Activated T-helper 9 cell treated with anti-CD3 and anti-CD28 coated beads, Interleukin-2, amount 50 U/mL, for 16 hours (primary cell): Measurements from ENCODE around the gene BBS12.

Experiments
- DNase-seq: peaks from one replicate; pipeline ENCODE4 v3.0.0-alpha.2; 2020; ENCODE audit warnings: low read depth

The BBS12 gene

DNA sequence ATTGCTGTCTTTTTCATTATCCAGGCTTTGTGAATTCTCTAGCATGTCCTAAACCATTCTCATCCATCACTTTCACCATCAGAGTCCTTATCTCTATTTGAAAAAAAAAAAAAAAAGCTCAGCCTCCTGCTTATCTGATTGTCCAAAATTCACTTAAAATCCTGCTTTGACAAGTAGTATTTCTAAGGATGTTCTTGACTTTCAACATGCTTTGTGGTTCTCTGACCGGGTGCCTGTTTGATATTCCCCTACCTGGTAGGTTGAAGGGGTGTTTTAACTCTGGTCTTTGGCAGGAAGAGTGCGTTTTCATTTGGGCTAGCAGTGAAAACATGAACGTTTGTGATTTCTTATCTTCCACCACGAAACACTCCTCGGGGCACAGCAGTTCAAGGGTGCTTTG lies 17.3 kb upstream of the BBS12 start:
- no peak for DNase-seq

DNA sequence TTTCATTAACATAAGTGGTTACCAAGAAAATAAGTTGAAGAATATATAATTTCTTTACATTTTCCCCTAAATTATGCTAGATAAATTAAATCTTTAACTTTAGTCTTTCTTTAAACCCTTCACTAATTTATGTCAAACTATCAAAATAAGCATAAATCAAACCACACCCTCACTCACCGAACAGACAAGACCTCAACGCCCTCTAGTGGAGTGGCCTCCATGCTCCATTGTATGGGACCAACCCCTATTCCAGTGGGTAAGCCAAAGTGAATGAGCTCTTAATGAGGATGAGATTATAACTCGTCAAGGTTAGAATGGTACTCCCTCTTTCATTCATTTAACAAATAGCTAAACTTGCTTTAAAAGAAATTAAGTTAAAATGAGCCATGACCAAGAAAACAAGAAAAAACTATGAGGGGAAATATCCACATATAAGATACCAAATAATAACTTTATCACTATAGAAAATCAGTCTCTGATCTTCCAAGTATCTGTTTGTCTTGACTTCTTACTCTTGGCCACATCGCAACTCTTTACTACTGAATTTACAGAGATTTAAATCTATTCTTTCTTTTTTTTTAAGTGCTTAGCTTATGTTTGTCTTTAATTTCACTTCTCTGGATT lies 15.6 kb upstream of the BBS12 start:
- DNase-seq, result peak; percentile 60

DNA sequence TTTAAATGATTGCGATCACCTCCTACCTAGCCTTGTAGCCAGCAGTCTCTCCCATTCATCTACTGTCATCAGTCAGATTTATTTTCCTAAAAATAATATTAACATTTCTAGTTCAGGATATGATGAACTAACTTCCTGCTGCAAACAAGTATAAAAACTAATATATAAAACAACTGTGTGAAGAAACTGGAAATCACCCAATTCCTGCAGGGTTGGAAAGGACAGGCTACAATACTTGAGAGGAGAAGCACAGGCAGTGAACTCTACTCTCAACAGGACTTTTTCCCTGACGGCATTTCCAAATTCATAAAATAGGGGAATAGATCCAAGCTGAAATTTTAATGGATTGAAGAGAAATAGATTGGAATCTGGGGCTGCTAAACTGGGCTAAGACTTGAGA lies 14.2 kb upstream of the BBS12 start:
- DNase-seq, result no peak

DNA sequence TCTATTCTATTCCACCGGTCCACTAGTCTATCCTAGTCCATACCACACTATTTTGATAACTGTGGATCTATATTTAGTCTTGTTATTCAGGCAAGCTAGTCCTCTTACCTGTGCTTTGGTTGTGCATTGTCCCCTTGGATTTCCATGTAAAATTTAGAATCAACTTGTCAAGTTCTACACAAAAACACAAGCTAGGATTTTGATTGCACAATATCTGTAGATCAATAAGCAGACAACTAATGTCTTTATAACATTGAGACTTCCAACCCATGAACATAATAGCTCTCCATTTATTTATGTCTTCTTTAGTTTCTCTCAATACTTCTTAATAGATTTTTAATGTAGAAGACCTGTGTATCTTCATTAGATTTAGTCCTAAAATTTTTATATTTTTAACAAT lies 10.2 kb upstream of the BBS12 start:
- no peak for DNase-seq

DNA sequence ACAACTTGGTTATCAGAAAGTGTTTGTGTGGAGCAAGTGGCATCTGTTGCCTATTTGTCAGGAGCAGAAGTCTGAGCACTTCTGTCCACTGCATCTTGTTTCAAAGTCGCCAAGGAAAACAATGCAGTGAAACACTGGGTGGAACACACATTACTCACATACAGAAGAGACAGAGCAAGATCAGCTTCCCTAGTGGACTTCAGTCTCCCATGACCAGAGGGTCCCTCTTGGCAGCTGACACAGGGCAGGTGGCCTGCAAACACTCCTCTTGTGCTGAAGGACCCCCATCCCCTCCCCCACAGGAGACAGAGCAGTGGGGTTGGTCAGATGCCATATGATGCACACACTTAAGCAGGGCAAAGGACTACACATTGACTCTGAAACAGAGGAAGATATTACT lies 3.6 kb upstream of the BBS12 start:
- DNase-seq, result no peak

DNA sequence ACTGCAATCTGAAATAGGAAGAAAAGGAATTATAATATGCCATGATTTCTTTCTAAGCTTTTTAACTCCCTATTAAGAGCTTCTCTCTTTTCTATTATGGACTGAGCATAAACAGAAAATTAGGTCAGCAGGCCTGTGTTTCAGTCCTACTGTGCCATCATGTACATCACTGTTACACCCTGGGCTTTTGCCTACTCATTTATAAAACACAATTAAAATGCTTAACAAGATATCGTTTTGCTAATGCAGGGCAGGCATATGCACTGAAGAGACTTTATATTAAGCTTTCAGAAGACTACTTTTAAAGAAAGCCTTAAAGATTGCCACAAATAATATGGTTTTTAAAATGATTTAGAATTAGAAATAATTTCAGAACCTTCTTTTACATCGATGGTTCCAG lies 828 bp upstream of the BBS12 start:
- no peak for DNase-seq

DNA sequence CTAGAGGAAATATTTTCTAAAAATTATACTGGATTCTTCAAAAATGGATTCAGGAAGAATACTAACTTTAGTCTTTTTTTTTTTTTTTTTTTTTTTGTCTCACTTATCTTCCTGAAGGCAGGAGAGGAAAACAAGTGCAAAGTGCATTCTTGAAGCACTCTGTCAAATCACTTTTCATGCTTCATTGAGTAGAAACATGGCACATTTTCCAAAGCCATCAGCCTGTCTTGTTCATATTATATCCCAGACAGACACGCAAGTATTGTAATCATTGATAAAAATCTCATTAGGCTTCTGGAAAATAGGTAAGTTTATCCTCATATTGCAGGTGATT lies 1.2 kb downstream of the BBS12 start:
- DNase-seq, result no peak

DNA sequence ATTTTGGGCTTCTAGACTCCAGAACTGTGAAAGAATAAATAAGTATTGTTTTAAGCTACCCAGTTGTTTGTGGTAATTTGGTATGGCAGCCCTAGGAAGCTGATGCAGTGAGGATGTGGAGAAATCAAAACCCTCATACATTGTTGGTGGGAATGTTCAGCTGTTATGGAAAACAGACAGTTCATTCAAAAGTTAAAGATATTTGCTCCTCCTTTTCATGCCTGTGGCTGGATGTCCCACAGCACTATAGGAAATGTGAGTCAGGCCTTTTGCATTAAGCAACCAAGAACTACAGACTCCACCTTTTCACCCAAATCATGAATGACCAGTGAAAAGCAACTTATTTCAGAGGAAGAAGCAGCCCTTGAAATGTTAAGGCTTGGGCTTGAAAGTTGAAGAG lies 6.7 kb downstream of the BBS12 start:
- no peak for DNase-seq

DNA sequence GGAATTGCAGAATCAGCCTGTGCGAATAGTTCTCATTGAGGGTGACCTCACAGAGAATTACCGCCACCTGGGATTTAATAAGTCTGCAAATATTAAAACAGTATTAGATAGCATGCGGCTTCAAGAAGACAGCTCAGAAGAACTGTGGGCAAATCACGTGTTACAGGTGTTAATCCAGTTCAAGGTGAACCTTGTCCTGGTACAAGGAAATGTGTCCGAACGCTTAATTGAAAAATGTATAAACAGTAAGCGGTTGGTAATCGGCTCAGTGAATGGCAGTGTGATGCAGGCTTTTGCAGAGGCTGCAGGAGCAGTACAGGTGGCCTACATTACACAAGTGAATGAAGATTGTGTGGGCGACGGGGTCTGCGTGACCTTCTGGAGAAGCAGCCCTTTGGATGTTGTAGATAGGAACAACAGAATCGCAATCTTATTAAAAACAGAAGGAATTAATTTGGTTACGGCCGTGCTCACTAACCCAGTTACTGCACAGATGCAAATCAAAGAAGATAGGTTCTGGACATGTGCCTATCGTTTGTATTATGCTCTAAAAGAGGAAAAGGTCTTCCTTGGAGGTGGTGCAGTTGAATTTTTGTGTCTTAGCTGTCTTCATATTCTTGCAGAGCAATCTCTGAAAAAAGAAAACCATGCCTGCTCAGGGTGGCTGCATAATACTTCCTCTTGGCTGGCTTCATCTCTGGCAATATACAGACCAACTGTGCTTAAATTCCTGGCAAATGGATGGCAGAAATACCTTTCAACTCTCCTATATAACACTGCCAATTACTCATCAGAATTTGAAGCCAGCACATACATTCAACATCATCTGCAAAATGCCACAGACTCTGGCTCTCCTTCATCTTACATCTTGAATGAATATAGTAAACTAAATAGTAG lies 10.7 kb downstream of the BBS12 start:
- no peak for DNase-seq

DNA sequence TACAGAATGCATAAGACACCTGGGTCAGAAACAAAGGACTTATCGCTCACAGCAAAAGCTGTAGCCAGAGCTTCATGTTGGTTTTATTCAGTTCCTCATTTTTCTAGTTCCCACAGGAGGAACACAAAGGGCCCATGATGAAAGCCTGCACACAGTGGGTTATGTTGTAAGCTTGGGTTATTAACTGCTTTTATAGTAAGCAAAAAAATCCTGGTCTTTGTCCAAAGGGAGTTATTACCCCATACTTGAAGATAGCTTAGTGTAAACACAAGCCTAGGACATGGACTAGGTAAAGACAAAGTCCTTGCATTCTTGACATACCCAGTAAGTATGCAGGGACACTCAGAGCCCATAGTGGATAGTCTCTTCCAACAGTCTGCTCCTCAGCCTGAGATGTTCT lies 11.7 kb downstream of the BBS12 start:
- DNase-seq, result no peak

DNA sequence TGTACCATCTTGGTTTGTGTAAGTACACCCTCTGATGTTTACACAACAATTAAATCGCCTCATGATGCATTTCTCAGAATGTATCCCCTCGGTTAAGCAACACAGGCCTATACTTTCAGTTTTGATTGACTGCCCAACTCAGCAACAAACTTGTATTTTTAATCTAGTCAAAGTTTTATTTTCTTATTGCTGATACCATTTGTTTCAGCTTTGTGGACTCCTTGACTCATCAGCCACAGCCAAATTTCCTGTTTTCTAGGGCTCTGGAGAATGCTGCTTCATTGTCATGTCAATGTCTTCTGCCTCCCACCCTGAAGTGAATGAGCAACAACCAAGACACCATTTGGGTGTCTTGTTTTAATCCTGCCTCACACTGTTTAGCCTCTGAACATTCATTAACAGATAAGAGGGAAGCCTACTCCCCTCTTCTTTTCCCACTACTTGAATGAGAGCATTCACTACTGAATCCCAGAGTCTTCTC lies 14.0 kb downstream of the BBS12 start:
- DNase-seq, result no peak

DNA sequence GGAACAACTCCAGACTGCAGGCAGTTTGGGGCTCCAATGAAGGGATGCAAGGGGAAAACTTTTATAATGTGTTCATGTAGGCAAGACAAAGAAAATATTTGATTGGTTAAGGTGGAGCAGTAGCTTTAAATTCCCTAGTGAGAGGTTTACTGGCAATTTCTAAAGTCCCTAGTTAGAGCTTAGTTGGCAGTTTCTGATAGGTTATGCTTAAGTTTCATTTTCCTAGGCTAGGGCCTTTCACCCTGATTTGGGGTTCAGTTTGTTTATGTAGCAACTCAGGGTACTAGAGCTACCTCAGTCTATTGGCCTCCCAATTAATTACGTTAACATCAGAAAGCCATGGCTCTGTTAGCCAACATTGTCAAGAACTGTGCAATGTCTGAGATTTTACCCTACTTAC lies 14.6 kb downstream of the BBS12 start:
- DNase-seq, result no peak

DNA sequence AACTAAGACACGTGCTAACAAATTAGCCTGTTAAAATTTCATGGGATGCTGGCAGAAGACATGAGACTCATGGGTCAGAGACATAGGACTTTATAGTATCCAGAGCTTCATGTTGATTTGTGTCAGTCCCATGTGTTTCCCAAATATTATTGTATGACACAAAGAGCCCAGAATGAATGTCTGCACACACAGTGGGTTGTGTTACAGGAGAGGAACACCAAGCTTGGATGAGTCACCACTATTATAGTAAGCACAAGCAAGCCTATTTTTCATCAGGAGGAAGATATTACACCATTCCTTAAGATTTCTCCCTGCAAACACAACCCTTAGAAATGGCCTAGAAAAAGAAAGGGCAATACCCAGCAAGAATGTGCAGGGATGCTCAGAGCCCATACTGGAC lies 15.4 kb downstream of the BBS12 start:
- no peak for DNase-seq

DNA sequence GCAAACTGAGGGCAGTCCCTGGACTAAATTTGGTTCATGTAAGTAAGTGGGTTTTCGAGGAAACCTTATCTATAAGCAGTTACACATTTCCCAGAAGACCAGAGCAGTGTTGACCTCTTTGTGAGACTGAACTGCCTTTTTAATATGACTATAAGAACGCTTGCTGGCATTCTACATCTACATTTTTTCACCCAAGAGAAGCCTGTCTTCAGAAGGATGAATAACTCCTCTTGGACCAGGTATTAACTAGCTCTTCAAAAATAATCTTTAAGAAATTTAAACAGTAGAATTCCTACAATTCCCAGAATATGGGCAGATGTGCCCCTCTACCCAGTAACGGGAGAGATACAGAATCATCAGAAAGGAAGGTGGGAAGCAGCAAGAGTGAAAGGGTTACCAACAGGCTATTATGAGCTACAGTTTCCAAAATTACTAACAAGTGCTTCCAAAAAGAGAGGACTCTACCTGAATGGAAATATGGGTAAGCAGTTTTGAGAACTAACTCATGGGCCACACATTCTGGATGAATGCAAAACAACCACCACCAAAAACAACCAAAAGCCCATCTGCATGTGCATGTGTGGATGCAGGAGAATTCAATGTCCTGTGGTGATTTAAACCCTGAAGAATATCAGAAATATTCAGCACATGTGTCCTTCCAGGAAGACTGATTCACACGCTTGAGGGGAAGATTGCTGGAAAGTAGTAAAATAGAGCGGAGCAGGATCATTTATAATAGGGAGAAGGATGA lies 17.4 kb downstream of the BBS12 start:
- no peak for DNase-seq

DNA sequence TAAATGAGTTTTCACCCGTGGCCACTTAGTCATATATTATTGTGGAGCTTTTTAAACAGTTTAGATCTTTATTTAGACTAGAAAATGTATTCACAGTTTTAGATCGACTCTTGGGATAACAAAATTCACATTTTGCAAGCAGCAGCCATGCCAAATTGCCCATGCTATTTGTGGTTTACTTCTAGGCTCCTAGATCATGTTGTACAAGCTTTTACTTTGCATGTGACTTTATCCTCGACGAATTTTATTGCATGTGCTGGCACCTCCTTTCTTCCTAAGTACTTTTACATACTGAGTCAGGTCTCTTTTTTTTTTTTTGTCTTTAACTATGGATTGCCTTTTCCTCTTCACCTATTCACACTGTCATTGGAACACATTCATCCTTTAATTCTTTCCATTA lies 23.2 kb downstream of the BBS12 start:
- no peak for DNase-seq

DNA sequence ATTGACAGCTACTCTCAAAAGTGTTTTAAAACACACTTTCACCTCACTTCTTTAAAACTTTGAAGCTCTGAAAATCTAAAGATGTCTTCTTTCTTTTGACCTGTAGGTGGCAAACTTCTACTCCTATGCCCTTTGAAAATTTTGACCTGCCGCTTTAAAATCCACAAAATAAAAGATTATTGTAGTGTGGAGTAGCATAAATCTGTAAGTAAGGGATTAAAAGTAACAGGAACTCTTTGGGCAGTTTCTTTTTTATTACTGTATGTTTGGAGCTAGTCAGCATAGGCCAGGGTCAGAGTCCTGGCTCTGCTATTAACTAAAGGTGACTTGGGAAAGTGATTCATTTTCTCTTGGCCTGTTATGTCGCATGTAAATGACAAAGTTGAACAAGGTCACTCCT lies 25.5 kb downstream of the BBS12 start:
- DNase-seq, result no peak

DNA sequence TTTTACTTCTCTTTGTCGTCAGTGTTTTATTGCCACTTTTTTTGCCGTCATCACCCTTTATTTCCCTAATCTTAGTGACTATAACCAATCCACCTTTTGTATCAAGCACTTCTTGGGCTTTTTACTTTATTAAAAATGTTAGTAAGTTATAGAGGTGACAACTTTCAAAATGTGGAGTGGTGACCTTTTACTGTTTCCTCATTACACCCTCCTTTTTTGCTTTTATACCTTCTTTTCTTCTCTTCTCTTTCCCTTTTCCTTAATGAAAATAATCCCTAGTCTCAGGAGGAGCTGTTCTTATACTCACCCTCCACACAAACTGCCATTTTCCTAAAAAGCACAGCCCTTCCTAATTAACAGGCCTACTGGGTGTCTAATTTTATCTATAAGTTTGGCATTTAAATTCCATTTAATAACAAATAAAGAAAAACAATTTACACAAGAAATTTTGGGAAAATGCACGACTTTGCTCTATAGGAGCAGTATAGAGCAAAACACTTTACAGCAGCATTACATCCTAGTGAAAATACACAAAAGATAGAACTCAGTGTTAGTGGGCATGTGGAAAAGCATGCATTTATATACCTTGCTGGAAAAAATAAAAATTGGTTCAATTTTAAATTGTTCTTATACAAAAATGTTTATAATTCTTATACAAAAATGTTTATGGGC lies 27.3 kb downstream of the BBS12 start:
- DNase-seq, result no peak

DNA sequence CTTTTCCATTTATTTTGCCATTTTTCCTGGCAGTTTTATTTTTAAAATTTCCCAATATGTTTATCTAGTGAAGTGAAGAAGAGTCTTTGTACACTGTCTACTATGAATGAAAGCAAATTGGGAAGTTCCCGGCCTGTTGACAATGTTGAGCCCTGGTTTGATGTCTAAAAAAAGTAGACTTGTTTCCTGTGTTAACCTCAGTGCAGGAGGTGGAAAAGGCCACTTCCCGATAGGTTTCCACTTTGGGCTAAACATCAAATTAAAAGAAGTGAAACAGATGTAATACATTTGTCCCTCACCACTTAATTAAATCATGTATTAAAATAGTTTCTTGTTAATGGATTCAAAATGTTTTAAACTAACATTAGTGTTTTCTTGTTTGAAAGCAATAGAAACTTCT lies 30.0 kb downstream of the BBS12 start:
- no peak for DNase-seq

DNA sequence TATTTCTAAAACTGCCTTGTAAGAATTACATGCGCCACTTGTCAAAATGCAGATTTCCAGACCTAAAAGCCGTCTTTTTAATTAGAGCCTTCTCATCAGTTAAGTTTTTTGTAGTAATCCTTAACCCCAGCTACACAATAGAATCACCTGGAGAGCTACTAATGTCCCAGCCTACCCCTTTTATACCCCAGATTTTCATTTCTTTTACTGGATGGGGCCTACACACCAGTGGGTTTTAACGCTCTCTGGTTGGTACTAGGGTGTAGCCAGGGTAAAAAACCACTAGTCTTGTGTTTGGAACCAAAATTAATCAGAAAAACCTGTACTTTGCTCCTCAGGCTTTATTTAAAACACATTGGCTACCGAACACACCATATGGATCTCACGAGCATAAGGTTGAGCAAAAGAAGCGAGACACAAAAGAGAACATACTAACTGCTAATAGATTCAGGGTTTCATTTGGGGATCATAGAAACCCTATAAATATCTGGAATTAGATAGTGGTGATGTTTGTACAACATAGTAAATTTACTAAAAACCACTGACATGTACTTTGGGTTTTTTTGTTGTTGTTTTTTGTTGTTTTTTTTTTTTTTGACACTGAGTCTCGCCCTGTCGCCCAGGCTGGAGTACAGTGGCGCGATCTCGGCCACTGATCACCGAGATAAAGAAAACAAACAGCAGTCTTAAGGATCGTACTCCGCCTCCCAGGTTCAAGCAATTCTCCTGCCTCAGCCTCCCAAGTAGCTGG lies 30.6 kb downstream of the BBS12 start:
- no peak for DNase-seq

DNA sequence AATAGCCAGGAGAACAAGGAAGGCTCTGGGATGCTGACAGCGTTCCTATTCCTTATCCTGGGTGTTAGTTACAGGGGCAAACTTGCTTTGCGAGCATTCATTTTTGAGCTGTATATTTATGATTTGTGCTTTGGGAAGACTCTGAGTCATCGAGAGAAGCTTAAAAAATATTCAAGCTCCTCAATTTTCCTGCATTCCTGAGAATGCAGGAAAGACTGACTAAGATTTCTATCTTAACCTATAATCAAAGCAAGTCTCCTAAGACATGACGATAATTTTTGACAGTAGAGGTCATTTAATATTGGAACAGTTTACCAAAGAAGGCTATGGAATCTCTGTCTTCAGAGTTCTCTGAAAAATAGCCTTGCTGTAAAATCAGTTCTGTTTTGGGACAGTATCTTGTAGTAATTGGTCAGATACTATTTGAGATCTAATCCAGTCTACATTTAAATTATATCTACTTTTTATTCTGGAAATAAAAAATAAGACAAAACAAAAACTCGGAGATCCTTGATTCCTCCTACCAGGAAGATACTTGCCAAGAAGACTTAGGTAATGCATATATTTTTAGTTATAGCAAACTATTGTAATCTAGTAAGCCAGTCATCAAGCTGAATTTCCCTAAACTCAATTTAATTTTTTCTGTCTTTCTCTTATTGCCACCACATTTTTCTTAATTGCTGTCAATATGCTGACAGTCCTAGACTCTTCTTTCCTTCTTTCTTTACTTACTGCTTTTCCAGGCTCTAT lies 31.7 kb downstream of the BBS12 start:
- DNase-seq, result no peak

DNA sequence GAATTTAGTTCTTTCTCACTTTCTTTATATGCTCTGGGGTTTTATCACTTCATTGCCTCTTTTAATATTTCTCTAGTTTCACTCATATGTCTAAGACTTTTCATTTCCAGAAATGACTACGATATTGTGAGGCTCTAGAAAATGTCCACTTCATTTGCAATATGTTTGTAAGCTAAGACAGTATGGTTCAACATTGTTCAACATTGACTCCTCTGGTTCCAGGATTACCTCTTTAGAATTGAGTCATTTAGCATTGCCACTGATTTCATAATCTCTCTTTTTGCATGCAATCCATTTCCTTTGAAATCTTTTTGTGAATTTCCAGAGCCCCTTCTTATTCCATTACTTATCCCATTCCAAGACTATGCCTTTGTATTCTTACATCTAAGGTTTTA lies 32.3 kb downstream of the BBS12 start:
- DNase-seq, result no peak
